ENCODE results near the gene HSPA1L. TPM values are rescaled to one million over a fixed set of nuclear protein-coding genes. Genes with fewer than 3 reads are reported as not detected.

The HSPA1L gene
- total and polyA plus RNA-seq, 7 donors, result 0.86 to 23.1 (median 3.3) TPM

GRCh38 chr6:31771992-31772358 is 43.1 kb downstream of the HSPA1L start:
- TF ChIP-seq, protein P1, sequence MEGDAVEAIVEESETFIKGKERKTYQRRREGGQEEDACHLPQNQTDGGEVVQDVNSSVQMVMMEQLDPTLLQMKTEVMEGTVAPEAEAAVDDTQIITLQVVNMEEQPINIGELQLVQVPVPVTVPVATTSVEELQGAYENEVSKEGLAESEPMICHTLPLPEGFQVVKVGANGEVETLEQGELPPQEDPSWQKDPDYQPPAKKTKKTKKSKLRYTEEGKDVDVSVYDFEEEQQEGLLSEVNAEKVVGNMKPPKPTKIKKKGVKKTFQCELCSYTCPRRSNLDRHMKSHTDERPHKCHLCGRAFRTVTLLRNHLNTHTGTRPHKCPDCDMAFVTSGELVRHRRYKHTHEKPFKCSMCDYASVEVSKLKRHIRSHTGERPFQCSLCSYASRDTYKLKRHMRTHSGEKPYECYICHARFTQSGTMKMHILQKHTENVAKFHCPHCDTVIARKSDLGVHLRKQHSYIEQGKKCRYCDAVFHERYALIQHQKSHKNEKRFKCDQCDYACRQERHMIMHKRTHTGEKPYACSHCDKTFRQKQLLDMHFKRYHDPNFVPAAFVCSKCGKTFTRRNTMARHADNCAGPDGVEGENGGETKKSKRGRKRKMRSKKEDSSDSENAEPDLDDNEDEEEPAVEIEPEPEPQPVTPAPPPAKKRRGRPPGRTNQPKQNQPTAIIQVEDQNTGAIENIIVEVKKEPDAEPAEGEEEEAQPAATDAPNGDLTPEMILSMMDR (IDR thresholded peaks at IDR 0.05), result no peak
- H3K4me1 ChIP-seq, result peaks cover 9% of the 10 kb centered on the region
- H3K27me3 ChIP-seq (ENCODE audit: insufficient read depth in 3 of 3, low read length in 2 of 3), result no peaks in the 10 kb centered on the region
- H3K36me3 ChIP-seq (ENCODE audit: insufficient read depth in 1 of 2, low read depth in 1 of 2), result peaks cover 0 to 12% of the 10 kb centered on the region in 2 donors
- ATAC-seq (no peak), DNase-seq (no peak)
- intact Hi-C loops (cut with DNase I), result loop anchor here in 1 of 2 donors (5.0 to 10.0 kb wide), 2 partner anchors 60 to 93 kb away; partner anchors contain the start of gene NEU1
- H3K4me3 ChIP-seq, result no peak overlapping the region
- H3K9me3 ChIP-seq, result no peaks in the 10 kb centered on the region
- no peak overlapping the region for H3K27ac ChIP-seq
- 71 to 78% (median 74%) methylated on average over 4 of the region's 4 CpGs for WGBS, 3 donors

- TF ChIP-seq, protein P1 (IDR thresholded peaks at IDR 0.05), result no peak
- no peaks in the 10 kb centered on the region for H3K9me3 ChIP-seq
- peaks cover 0 to 24% of the 10 kb centered on the region in 2 donors for H3K36me3 ChIP-seq (ENCODE audit: insufficient read depth in 1 of 2, low read depth in 1 of 2)
- intact Hi-C loops (cut with DNase I), result loop anchor here in 1 of 2 donors (5.0 to 10.0 kb wide), 2 partner anchors 61 to 94 kb away; partner anchors contain the start of gene NEU1
- no peak overlapping the region for H3K27ac ChIP-seq
- DNase-seq (no peak), ATAC-seq (no peak)
- no peak overlapping the region for H3K4me3 ChIP-seq
- WGBS, 3 donors, result 87 to 94% (median 87%) methylated on average over 2 of the region's 2 CpGs
- no peaks in the 10 kb centered on the region for H3K27me3 ChIP-seq (ENCODE audit: insufficient read depth in 3 of 3, low read length in 2 of 3)
- no peaks in the 10 kb centered on the region for H3K4me1 ChIP-seq
These were observed 44.2 kb downstream of the HSPA1L start for GRCh38 chr6:31770860-31771259.

DNA sequence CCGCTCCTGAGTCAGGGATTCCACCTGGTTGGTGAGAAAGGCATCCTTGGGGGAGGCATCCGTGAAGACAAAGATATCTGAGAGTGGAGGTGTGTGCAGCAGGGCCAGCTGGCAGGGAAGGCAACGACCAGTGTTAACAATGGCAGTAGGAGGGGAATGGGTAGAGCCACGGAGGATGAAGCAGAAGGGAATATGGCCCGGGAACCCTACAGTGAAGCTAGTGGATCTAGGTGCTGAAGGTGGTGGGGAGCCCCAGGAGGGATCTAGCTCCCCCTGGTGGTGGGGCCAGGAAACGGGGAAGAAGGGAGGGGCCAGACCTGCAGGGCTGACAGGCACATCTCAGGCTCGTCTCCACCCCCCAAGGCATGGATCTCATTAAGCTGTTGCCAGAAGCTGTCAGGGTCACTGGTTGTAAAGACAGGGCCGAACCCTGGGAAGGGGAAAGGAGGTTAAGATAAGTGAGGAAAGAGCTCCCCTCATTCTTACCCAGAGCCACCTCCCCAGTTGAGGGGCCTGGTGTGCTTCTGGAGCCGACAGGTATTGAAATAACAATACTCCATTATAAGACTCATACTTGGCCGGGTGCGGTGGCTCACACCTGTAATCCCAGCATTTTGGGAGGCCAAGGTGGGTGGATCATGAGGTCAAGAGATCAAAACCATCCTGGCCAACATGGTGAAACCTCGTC is 45.3 kb downstream of the HSPA1L start:
- intact Hi-C loops (cut with DNase I), result loop anchor here (2.0 to 10.0 kb wide), 4 partner anchors 62 to 95 kb away; partner anchors contain the start of genes LY6G5C (in 2 of the 2) and NEU1 (in 1 of the 2)
- Histone ChIP-seq H3K27ac (no peak overlapping the region), H3K9me3 (no peaks in the 10 kb centered on the region), H3K4me1 (no peaks in the 10 kb centered on the region), H3K27me3 (ENCODE audit: insufficient read depth in 3 of 3, low read length in 2 of 3) (no peaks in the 10 kb centered on the region), H3K4me3 (no peak overlapping the region), H3K36me3 (ENCODE audit: insufficient read depth in 1 of 2, low read depth in 1 of 2) (peaks cover 0 to 32% of the 10 kb centered on the region in 2 donors)
- WGBS, 3 donors, result 56 to 65% (median 56%) methylated on average over 12 of the region's 12 CpGs
- TF ChIP-seq, protein P1 (IDR thresholded peaks at IDR 0.05), result peak; percentile 87
- peak; percentile 82 to 85 (median 84) for ATAC-seq
- peak; percentile 73 to 88 for DNase-seq

DNA sequence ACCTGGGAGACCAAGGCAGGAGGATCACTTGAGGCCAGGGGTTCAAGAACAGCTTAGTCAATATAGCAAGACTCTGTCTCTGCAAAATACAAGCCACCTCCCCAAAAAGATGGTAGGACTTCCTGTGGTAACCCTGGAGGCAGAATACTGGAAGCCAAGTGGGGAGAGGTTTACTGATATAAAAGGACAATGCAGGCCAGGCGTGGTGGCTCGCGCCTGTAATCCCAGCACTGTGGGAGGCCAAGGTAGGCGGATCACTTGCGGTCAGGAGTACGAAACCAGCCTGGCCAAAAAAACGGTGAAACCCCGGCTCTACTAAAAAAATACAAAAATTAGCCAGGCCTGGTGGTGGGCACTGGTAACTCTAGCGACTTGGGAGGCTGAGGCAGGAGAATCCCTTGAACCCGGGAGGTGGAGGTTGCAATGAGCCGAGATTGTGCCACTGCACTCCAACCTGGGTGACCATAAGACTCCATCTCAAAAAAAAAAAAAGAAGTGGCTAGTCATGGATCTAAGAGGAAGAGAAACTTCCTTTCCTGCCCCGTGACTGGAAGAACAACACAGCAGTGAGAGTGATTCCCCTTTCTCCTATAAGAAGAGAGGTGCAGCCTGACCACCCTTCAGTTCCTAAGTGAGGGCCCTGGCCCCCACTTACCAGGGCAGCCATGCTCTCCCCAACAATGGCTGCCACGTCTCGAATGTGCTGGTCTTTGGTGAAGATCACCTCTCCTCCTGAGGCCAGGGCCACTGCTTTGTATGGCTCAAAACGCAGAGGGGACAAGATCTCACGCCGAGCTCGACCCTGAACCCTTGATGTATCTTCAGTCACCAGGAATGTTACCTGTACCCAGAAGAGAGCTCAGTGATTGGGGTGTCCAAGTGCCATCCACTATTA is 46.5 kb downstream of the HSPA1L start:
- H3K27me3 ChIP-seq (ENCODE audit: insufficient read depth in 3 of 3, low read length in 2 of 3), result no peaks in the 10 kb centered on the region
- H3K4me1 ChIP-seq, result no peaks in the 10 kb centered on the region
- no peaks in the 10 kb centered on the region for H3K9me3 ChIP-seq
- H3K27ac ChIP-seq, result no peak overlapping the region
- H3K4me3 ChIP-seq, result no peak overlapping the region
- peaks cover 0 to 39% of the 10 kb centered on the region in 2 donors for H3K36me3 ChIP-seq (ENCODE audit: insufficient read depth in 1 of 2, low read depth in 1 of 2)
- ATAC-seq (no peak), DNase-seq (no peak)
- TF ChIP-seq, protein P1 (IDR thresholded peaks at IDR 0.05), result no peak
- intact Hi-C loops (cut with DNase I), result loop anchor here (2.0 to 5.0 kb wide), 2 partner anchors 86 to 88 kb away; partner anchors contain the start of gene LY6G5C (in 2 of the 2)
- 89 to 90% (median 89%) methylated on average over 18 of the region's 18 CpGs for WGBS, 3 donors
